MCF 10A (cell line): ENCODE results near the gene PPP1R3G. TPM values are rescaled to one million over a fixed set of nuclear protein-coding genes. Genes with fewer than 3 reads are reported as not detected.
"Not testable (repeated sequence)": the region's sequence is repeated elsewhere in the genome, so short reads cannot be mapped to it uniquely, and the experiment has no call there.

Experiments
- BruUV-seq: library from RNA; stranded (reverse); fragments of 400-500 nt; replicated peaks from 2 replicates; lab custom pipeline; 2021; lab: Mats Ljungman, UMichigan
- CTCF ChIA-PET: fragments of 300-600 bp; sonication (Branson Sonifier 250); formaldehyde crosslinking; extraction: SDS; loops from one replicate; lab custom pipeline; 2021; ENCODE audit warnings: antibody characterized with exemption, inconsistent platforms; lab: Yijun Ruan, JAX
- POLR2A ChIA-PET: fragments of 300-600, 350-650 bp; sonication (Branson Sonifier 250); formaldehyde crosslinking; extraction: SDS; loops from one replicate; lab custom pipeline; 2020; ENCODE audit warnings: antibody characterized with exemption, inconsistent platforms; lab: Yijun Ruan, JAX
- DNase-seq: peaks from one replicate; pipeline ENCODE4 v3.0.0-alpha.2; 2018; ENCODE audit not compliant: unreplicated experiment
- H3K27ac Mint-ChIP-seq: one replicate; pipeline ENCODE4 v1.8.0; 2022; ENCODE audit warnings: mild to moderate bottlenecking, low read depth, mixed read lengths; ENCODE audit not compliant: unreplicated experiment
- H3K27me3 Mint-ChIP-seq: one replicate; pipeline ENCODE4 v1.8.0; 2022; ENCODE audit warnings: mixed read lengths; ENCODE audit not compliant: insufficient read depth, unreplicated experiment
- H3K36me3 Mint-ChIP-seq: one replicate; pipeline ENCODE4 v1.8.0; 2022; ENCODE audit warnings: mild to moderate bottlenecking, moderate library complexity, mixed read lengths; ENCODE audit not compliant: insufficient read depth, unreplicated experiment
- H3K4me1 Mint-ChIP-seq: one replicate; pipeline ENCODE4 v1.8.0; 2022; ENCODE audit warnings: mixed read lengths; ENCODE audit not compliant: insufficient read depth, unreplicated experiment
- H3K4me3 Mint-ChIP-seq: one replicate; pipeline ENCODE4 v1.8.0; 2022; ENCODE audit warnings: mild to moderate bottlenecking, moderate library complexity, mixed read lengths; ENCODE audit not compliant: unreplicated experiment
- H3K9me3 Mint-ChIP-seq: one replicate; pipeline ENCODE4 v1.8.0; 2022; ENCODE audit warnings: mixed read lengths; ENCODE audit not compliant: unreplicated experiment
- intact Hi-C: fragments of 100-400 bp; cut with micrococcal nuclease; formaldehyde crosslinking; loops from 2 replicates; pipeline ENCODE4 v1.14.1; 2022
- total RNA-seq: library from RNA; stranded (reverse); gene quantifications from 2 replicates; pipeline ENCODE4 v1.2.3, GENCODE V29; 2022
- TF ChIP-seq, protein P1 (sequence below): fragments of 200-600 bp; IDR thresholded peaks from one replicate; pipeline ENCODE4 v1.8.0; 2022; ENCODE audit warnings: antibody characterized with exemption, mild to moderate bottlenecking; ENCODE audit not compliant: unreplicated experiment

The PPP1R3G gene
- total RNA-seq, 1 experiment from 2014 or later: 0.07 TPM

DNA sequence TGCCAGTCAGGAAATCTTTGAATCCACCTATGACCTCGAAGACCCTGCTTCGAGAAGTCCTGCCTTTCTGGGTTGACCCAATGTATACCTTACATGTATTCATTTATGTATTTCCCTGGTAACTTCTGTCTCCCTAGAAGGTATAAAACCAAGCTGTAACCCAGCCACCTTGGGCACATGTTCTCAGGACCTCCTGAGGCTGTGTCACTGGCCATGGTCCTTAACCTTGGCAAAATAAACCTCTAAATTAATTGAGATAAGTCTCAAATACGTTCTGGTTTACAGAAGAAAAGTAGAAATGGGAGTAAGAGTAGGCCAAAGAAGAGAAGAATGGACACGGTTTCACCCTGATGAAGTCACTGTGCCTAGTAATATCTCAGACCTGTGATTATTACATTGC is 30.0 kb upstream of the PPP1R3G start:
- Mint-ChIP-seq H3K27me3 (no peaks in the 10 kb centered on the region), H3K4me3 (no peak overlapping the region), H3K36me3 (peaks cover under 1% of the 10 kb centered on the region), H3K9me3 (peaks cover 15% of the 10 kb centered on the region), H3K4me1 (peaks cover 6% of the 10 kb centered on the region), H3K27ac (no peak overlapping the region)
- POLR2A ChIA-PET: interaction anchor here (0.6 kb wide), 1 partner anchor 14 kb away, joined by 5 read pairs; no protein-coding TSS in a partner anchor
- CTCF ChIA-PET: no interaction called here
- DNase-seq: no peak
- TF ChIP-seq, protein P1, sequence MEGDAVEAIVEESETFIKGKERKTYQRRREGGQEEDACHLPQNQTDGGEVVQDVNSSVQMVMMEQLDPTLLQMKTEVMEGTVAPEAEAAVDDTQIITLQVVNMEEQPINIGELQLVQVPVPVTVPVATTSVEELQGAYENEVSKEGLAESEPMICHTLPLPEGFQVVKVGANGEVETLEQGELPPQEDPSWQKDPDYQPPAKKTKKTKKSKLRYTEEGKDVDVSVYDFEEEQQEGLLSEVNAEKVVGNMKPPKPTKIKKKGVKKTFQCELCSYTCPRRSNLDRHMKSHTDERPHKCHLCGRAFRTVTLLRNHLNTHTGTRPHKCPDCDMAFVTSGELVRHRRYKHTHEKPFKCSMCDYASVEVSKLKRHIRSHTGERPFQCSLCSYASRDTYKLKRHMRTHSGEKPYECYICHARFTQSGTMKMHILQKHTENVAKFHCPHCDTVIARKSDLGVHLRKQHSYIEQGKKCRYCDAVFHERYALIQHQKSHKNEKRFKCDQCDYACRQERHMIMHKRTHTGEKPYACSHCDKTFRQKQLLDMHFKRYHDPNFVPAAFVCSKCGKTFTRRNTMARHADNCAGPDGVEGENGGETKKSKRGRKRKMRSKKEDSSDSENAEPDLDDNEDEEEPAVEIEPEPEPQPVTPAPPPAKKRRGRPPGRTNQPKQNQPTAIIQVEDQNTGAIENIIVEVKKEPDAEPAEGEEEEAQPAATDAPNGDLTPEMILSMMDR: no peak
- intact Hi-C loops: loop anchor here (5.0 to 10.0 kb wide), 2 partner anchors 320 to 342 kb away; no protein-coding TSS in a partner anchor
- no TSS peak for BruUV-seq

DNA sequence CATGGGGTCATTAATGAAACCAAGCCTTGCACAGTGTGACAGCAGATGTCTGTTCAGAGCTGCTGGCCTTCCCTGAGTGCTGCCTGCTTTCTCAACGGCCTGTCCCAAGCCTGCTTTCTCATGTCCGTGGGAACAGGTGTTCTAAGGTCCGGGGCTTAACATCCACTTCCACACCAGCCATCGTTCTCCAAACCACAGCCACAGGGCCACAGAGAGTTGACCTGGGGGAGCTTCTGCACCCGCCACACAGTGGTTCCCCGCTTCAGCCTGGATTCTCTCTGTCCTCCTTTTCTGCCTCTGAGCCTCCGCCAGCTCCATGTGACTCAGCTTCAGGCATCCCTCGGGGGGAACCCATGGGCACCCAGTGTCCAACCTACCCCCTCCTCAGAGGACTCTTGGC is 26.9 kb upstream of the PPP1R3G start:
- Mint-ChIP-seq H3K9me3 (no peaks in the 10 kb centered on the region), H3K27me3 (no peaks in the 10 kb centered on the region), H3K4me1 (peaks cover 7% of the 10 kb centered on the region), H3K27ac (no peak overlapping the region), H3K36me3 (peaks cover 4% of the 10 kb centered on the region), H3K4me3 (no peak overlapping the region)
- POLR2A ChIA-PET: no interaction called here
- BruUV-seq: no TSS peak
- CTCF ChIA-PET: interaction anchor here (0.6 to 1.8 kb wide), 4 partner anchors 9 to 509 kb away, joined by 3 to 8 read pairs (median 4); no protein-coding TSS in a partner anchor
- TF ChIP-seq, protein P1: no peak
- intact Hi-C loops: loop anchor here (5.0 to 10.0 kb wide), 2 partner anchors 317 to 339 kb away; no protein-coding TSS in a partner anchor
- no peak for DNase-seq

DNA sequence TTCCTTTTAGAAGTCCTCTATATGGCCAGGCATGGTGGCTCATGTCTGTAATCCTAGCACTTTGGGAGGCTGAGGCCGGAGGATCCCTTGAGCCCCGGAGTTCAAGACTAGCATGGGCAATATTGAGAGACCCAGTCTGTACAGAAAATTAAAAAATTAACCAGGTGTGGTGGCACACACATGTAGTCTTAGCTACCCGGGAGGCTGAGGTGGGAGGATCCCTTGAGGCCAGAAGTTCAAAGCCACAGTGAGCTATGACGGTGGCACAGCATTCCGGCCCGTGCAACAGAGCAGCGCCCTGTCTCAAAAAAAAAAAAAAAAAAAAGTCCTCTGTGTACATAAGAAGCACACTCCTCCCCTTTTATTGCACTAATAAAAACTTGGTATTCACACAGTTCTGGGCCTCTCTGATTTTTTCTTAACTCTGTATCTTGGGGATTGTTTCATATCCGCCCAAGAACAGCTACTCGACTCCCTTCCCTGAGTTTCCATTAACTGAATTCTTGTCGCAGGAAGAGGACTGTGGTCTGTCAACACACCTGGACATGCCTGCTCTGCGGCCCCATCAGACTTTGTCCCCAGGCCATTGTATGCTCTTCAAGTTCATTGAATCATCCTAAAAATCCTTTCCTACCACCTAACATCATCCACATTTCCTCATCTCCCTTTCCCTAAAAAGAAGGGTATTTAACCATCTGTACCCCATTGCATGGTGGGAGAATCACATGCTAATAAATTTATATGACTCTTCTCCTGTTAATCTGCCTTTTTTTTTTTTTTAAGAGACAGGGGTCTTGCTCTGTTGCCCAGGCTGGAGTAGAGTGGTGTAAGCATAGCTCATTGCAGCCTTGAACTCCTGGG is 25.9 kb upstream of the PPP1R3G start:
- Mint-ChIP-seq H3K27ac (no peak overlapping the region), H3K9me3 (no peaks in the 10 kb centered on the region), H3K27me3 (no peaks in the 10 kb centered on the region), H3K4me3 (no peak overlapping the region), H3K36me3 (peaks cover 4% of the 10 kb centered on the region), H3K4me1 (peaks cover 4% of the 10 kb centered on the region)
- BruUV-seq: no TSS peak
- ChIA-PET POLR2A (interaction anchor here (0.7 kb wide), 1 partner anchor 387 kb away, joined by 3 read pairs; no protein-coding TSS in a partner anchor), CTCF (no interaction called here)
- intact Hi-C loops: loop anchor here (5.0 to 10.0 kb wide), 2 partner anchors 316 to 338 kb away; no protein-coding TSS in a partner anchor
- DNase-seq: no peak
- TF ChIP-seq, protein P1: no peak

- POLR2A ChIA-PET: interaction anchor here (0.6 to 1.4 kb wide), 2 partner anchors 22 to 24 kb away, joined by 3 to 4 read pairs; no protein-coding TSS in a partner anchor
- H3K27me3 Mint-ChIP-seq, DNase-seq, H3K4me1 Mint-ChIP-seq, intact Hi-C loops, H3K36me3 Mint-ChIP-seq, H3K9me3 Mint-ChIP-seq, H3K27ac Mint-ChIP-seq, CTCF ChIA-PET, H3K4me3 Mint-ChIP-seq, BruUV-seq: not testable (repeated sequence)
Measured at GRCh38 chr6:5060439-5060838, 24.7 kb upstream of the PPP1R3G start.
